Brain microvascular endothelial cell (primary cell): ENCODE measurements around the gene FOXK2.

Experiments used
- DNase-seq: peaks from one replicate; pipeline ENCODE4 v3.0.0-alpha.2; 2020
- H3K27ac ChIP-seq: fragments of 250-450 bp; sonication (Bioruptor Pico); 2 replicates; pipeline ENCODE4 v1.5.1; 2020; ENCODE audit warnings: mild to moderate bottlenecking, moderate library complexity
- H3K27me3 ChIP-seq: fragments of 250-450 bp; sonication (Bioruptor Pico); replicated peaks from 2 replicates; pipeline ENCODE4 v1.5.1; 2020; ENCODE audit warnings: mild to moderate bottlenecking
- H3K36me3 ChIP-seq: fragments of 250-450 bp; sonication (Bioruptor Pico); replicated peaks from 2 replicates; pipeline ENCODE4 v1.5.1; 2020; ENCODE audit warnings: mild to moderate bottlenecking
- H3K4me3 ChIP-seq: 2 replicates; pipeline ENCODE4 v1.5.1; 2011; ENCODE audit warnings: low read depth, mild to moderate bottlenecking, control low read depth, low read length, moderate library complexity
- CTCF ChIP-seq: IDR thresholded peaks from 2 replicates; pipeline ENCODE4 v1.5.1; 2011; ENCODE audit warnings: low read depth, mild to moderate bottlenecking, moderate library complexity, low read length, control low read depth, inconsistent platforms; ENCODE audit errors: missing control alignments
- in situ Hi-C: cut with HindIII; loops from 2 replicates; pipeline ENCODE4 v1.10.0; 2017; ENCODE audit warnings: low sequenced_read_pairs, low pct_ligation_motif_present

FOXK2 gene

GRCh38 chr17:82630212-82630611 is 110.7 kb downstream of the FOXK2 start:
- no peak for TF ChIP-seq CTCF
- DNase-seq, result no peak
- Histone ChIP-seq H3K27me3 (no peaks in the 10 kb centered on the region), H3K27ac (no peak overlapping the region), H3K36me3 (peaks cover 45% of the 10 kb centered on the region), H3K4me3 (no peak overlapping the region)
- in situ Hi-C loops, result no loop called here

GRCh38 chr17:82631544-82631943 is 112.0 kb downstream of the FOXK2 start:
- peaks cover 38% of the 10 kb centered on the region for H3K36me3 ChIP-seq
- no peak for DNase-seq
- no peak overlapping the region for H3K4me3 ChIP-seq
- H3K27me3 ChIP-seq, result no peaks in the 10 kb centered on the region
- no peak for TF ChIP-seq CTCF
- H3K27ac ChIP-seq, result no peak overlapping the region
- in situ Hi-C loops, result no loop called here

- Histone ChIP-seq H3K27me3 (no peaks in the 10 kb centered on the region), H3K36me3 (peaks cover 31% of the 10 kb centered on the region), H3K27ac (no peak overlapping the region), H3K4me3 (no peak overlapping the region)
- no peak for DNase-seq
- in situ Hi-C loops, result no loop called here
- TF ChIP-seq CTCF, result no peak
Measured at GRCh38 chr17:82632451-82632850, 112.9 kb downstream of the FOXK2 start.

- Histone ChIP-seq H3K36me3 (peaks cover 22% of the 10 kb centered on the region), H3K27ac (no peak overlapping the region), H3K4me3 (no peak overlapping the region), H3K27me3 (no peaks in the 10 kb centered on the region)
- TF ChIP-seq CTCF, result no peak
- in situ Hi-C loops, result no loop called here
- DNase-seq, result no peak
Measured at GRCh38 chr17:82633343-82633742, 113.8 kb downstream of the FOXK2 start.

GRCh38 chr17:82636626-82637598 is 117.4 kb downstream of the FOXK2 start:
- no peak for DNase-seq
- no peak overlapping the region for H3K27ac ChIP-seq
- in situ Hi-C loops, result no loop called here
- H3K27me3 ChIP-seq, result no peaks in the 10 kb centered on the region
- peaks cover 27% of the 10 kb centered on the region for H3K36me3 ChIP-seq
- TF ChIP-seq CTCF, result no peak
- H3K4me3 ChIP-seq, result no peak overlapping the region
